BE2C (cell line): ENCODE measurements around the gene PFDN1.

Experiments
- DNase-seq: peaks from one replicate; pipeline ENCODE4 v3.0.0-alpha.2; 2020
- H3K27me3 ChIP-seq: fragments of 250-450 bp; sonication (Bioruptor Pico); 2 replicates; pipeline ENCODE4 v1.5.1; 2020; ENCODE audit warnings: mild to moderate bottlenecking
- H3K36me3 ChIP-seq: fragments of 250-450 bp; sonication (Bioruptor Pico); 2 replicates; pipeline ENCODE4 v1.5.1; 2020; ENCODE audit warnings: mild to moderate bottlenecking
- H3K4me1 ChIP-seq: fragments of 250-450 bp; sonication (Bioruptor Pico); 2 replicates; pipeline ENCODE4 v1.5.1; 2020
- H3K4me3 ChIP-seq: 2 replicates; pipeline ENCODE4 v1.5.1; 2011; ENCODE audit warnings: low read depth, low read length
- H3K9me3 ChIP-seq: fragments of 250-450 bp; sonication (Bioruptor Pico); 2 replicates; pipeline ENCODE4 v1.5.1; 2020
- CTCF ChIP-seq: IDR thresholded peaks from 2 replicates; pipeline ENCODE4 v1.5.1; 2012; ENCODE audit warnings: mild to moderate bottlenecking, low read depth, low read length

The PFDN1 gene

GRCh38 chr5:140341591-140341990 is 38.7 kb upstream of the PFDN1 start:
- Histone ChIP-seq H3K4me1 (no peaks in the 10 kb centered on the region), H3K36me3 (no peaks in the 10 kb centered on the region), H3K9me3 (no peaks in the 10 kb centered on the region), H3K27me3 (no peaks in the 10 kb centered on the region), H3K4me3 (no peak overlapping the region)
- DNase-seq, result no peak
- no peak for TF ChIP-seq CTCF

- H3K4me1 ChIP-seq, result no peaks in the 10 kb centered on the region
- no peaks in the 10 kb centered on the region for H3K36me3 ChIP-seq
- no peak overlapping the region for H3K4me3 ChIP-seq
- no peak for TF ChIP-seq CTCF
- no peaks in the 10 kb centered on the region for H3K9me3 ChIP-seq
- no peak for DNase-seq
- no peaks in the 10 kb centered on the region for H3K27me3 ChIP-seq
Observed at GRCh38 chr5:140340605-140341121, 37.8 kb upstream of the PFDN1 start.

- Histone ChIP-seq H3K9me3 (no peaks in the 10 kb centered on the region), H3K27me3 (no peaks in the 10 kb centered on the region), H3K36me3 (no peaks in the 10 kb centered on the region), H3K4me3 (no peak overlapping the region), H3K4me1 (no peaks in the 10 kb centered on the region)
- DNase-seq, result no peak
- no peak for TF ChIP-seq CTCF
Observed at GRCh38 chr5:140339636-140340035, 36.7 kb upstream of the PFDN1 start.

GRCh38 chr5:140338908-140339307 is 36.0 kb upstream of the PFDN1 start:
- Histone ChIP-seq H3K36me3 (no peaks in the 10 kb centered on the region), H3K27me3 (no peaks in the 10 kb centered on the region), H3K9me3 (no peaks in the 10 kb centered on the region), H3K4me3 (no peak overlapping the region), H3K4me1 (no peaks in the 10 kb centered on the region)
- TF ChIP-seq CTCF, result no peak
- DNase-seq, result no peak

- Histone ChIP-seq H3K9me3 (no peaks in the 10 kb centered on the region), H3K4me1 (no peaks in the 10 kb centered on the region), H3K4me3 (no peak overlapping the region), H3K27me3 (no peaks in the 10 kb centered on the region), H3K36me3 (no peaks in the 10 kb centered on the region)
- no peak for DNase-seq
- no peak for TF ChIP-seq CTCF
Observed at GRCh38 chr5:140338336-140338735, 35.4 kb upstream of the PFDN1 start.

GRCh38 chr5:140337880-140338279 is 35.0 kb upstream of the PFDN1 start:
- Histone ChIP-seq H3K9me3 (no peaks in the 10 kb centered on the region), H3K27me3 (no peaks in the 10 kb centered on the region), H3K36me3 (no peaks in the 10 kb centered on the region), H3K4me3 (no peak overlapping the region), H3K4me1 (no peaks in the 10 kb centered on the region)
- no peak for DNase-seq
- TF ChIP-seq CTCF, result no peak
